Neural cell (in vitro differentiated cells): ENCODE measurements around the gene ZSCAN21. TPM values are rescaled to one million over a fixed set of nuclear protein-coding genes. Genes with fewer than 3 reads are reported as not detected.

Source experiments
- H2AFZ ChIP-seq: fragments of 200-600, 300-800 bp; sonication (generic), shearing (Covaris generic); 2 replicates; pipeline ENCODE4 v1.6.0; 2014; ENCODE audit warnings: low read depth, mild to moderate bottlenecking, antibody characterized with exemption, low read length, moderate library complexity
- H3F3A ChIP-seq: fragments of 200-600 bp; shearing (Covaris generic); 2 replicates; pipeline ENCODE4 v1.6.1; 2016; ENCODE audit warnings: mild to moderate bottlenecking, moderate library complexity, mixed read lengths, antibody characterized with exemption, low read length; ENCODE audit not compliant: insufficient read depth, poor library complexity, severe bottlenecking
- H3K27ac ChIP-seq: fragments of 200-600, 300-800 bp; sonication (generic), shearing (Covaris generic); 2 replicates; pipeline ENCODE4 v1.5.1; 2014; ENCODE audit warnings: mild to moderate bottlenecking, low read length, moderate library complexity
- H3K27me3 ChIP-seq: fragments of 300-800, 200-600 bp; sonication (generic), shearing (Covaris generic); 2 replicates; pipeline ENCODE4 v1.6.0; 2014; ENCODE audit warnings: mild to moderate bottlenecking, low read depth, low read length, moderate library complexity; ENCODE audit not compliant: insufficient read depth
- H3K36me3 ChIP-seq: fragments of 300-800, 200-600 bp; sonication (generic), shearing (Covaris generic); 2 replicates; pipeline ENCODE4 v1.5.1; 2014; ENCODE audit warnings: mild to moderate bottlenecking, antibody characterized with exemption, low read length, moderate library complexity; ENCODE audit not compliant: insufficient read depth
- H3K4me2 ChIP-seq: fragments of 300-800, 200-600 bp; sonication (generic), shearing (Covaris generic); 2 replicates; pipeline ENCODE4 v1.6.0; 2014; ENCODE audit warnings: mild to moderate bottlenecking, low read length
- H3K4me3 ChIP-seq: fragments of 300-800, 200-600 bp; sonication (generic), shearing (Covaris generic); 2 replicates; pipeline ENCODE4 v1.5.1; 2014; ENCODE audit warnings: mild to moderate bottlenecking, low read length, moderate library complexity
- H3K79me2 ChIP-seq: fragments of 200-600 bp; shearing (Covaris generic); replicated peaks from 2 replicates; pipeline ENCODE4 v1.6.0; 2014; ENCODE audit warnings: mild to moderate bottlenecking, low read length, moderate library complexity; ENCODE audit not compliant: insufficient read depth
- H3K9ac ChIP-seq: fragments of 300-800, 200-600 bp; sonication (generic), shearing (Covaris generic); 2 replicates; pipeline ENCODE4 v1.6.1; 2016; ENCODE audit warnings: mild to moderate bottlenecking, low read length, mixed read lengths
- H3K9me2 ChIP-seq: fragments of 200-600 bp; shearing (Covaris generic); 2 replicates; pipeline ENCODE4 v1.6.1; 2016; ENCODE audit warnings: mild to moderate bottlenecking, low read length, mixed read lengths; ENCODE audit not compliant: insufficient read depth
- H3K9me3 ChIP-seq: fragments of 200-600, 300-800 bp; sonication (generic), shearing (Covaris generic); 2 replicates; pipeline ENCODE4 v1.6.1; 2016; ENCODE audit warnings: mild to moderate bottlenecking, mixed run types, low read length, moderate library complexity, mixed read lengths
- H4K20me1 ChIP-seq: fragments of 200-600 bp; shearing (Covaris generic); 2 replicates; pipeline ENCODE4 v1.6.1; 2016; ENCODE audit warnings: mild to moderate bottlenecking, mixed run types; ENCODE audit not compliant: insufficient read depth
- CTCF ChIP-seq: fragments of 450-650 bp; IDR thresholded peaks from 2 replicates; pipeline ENCODE4 v1.5.1; 2014; ENCODE audit warnings: antibody characterized with exemption, mild to moderate bottlenecking, moderate library complexity; ENCODE audit not compliant: poor library complexity, severe bottlenecking
- EP300 ChIP-seq: fragments of 450-650 bp; conservative IDR thresholded peaks from 2 replicates; pipeline ENCODE4 v1.6.1; 2014; ENCODE audit warnings: antibody characterized with exemption, mild to moderate bottlenecking, moderate library complexity; ENCODE audit not compliant: poor library complexity, severe bottlenecking
- EZH2 ChIP-seq: fragments of 200-600, 300-800 bp; shearing (Covaris generic), sonication (generic); IDR thresholded peaks from 2 replicates; pipeline ENCODE4 v1.6.1; 2014; ENCODE audit warnings: antibody characterized with exemption, low read length, borderline replicate concordance, mild to moderate bottlenecking; ENCODE audit not compliant: insufficient read depth, poor library complexity, severe bottlenecking
- MXI1 ChIP-seq: fragments of 450-650 bp; conservative IDR thresholded peaks from 2 replicates; pipeline ENCODE4 v1.6.1; 2014; ENCODE audit warnings: antibody characterized with exemption, mild to moderate bottlenecking; ENCODE audit not compliant: poor library complexity, severe bottlenecking
- POLR2AphosphoS5 ChIP-seq: IDR thresholded peaks from 2 replicates; pipeline ENCODE4 v1.6.1; 2012
- RAD21 ChIP-seq: fragments of 450-650 bp; conservative IDR thresholded peaks from 2 replicates; pipeline ENCODE4 v1.6.1; 2014; ENCODE audit warnings: antibody characterized with exemption, mild to moderate bottlenecking, moderate library complexity
- REST ChIP-seq: IDR thresholded peaks from 2 replicates; pipeline ENCODE4 v1.6.1; 2012; ENCODE audit warnings: borderline replicate concordance
- SMC3 ChIP-seq: fragments of 450-650 bp; conservative IDR thresholded peaks from 2 replicates; pipeline ENCODE4 v1.6.1; 2014; ENCODE audit warnings: antibody characterized with exemption, mild to moderate bottlenecking, moderate library complexity; ENCODE audit not compliant: poor library complexity
- TAF1 ChIP-seq: IDR thresholded peaks from 2 replicates; pipeline ENCODE4 v1.6.1; 2012; ENCODE audit warnings: low read depth
- polyA plus RNA-seq: library from polyadenylated mRNA; depleted of rRNA; stranded (reverse); fragments of >200 nt; gene quantifications from 2 replicates; pipeline ENCODE4 v1.2.3, GENCODE V29; 2014

The ZSCAN21 gene
- polyA plus RNA-seq, 1 donor from 2014 or later = 27.6 TPM

- H3K9me2 ChIP-seq = no peaks in the 10 kb centered on the region
- H3K36me3 ChIP-seq = peaks cover 6% of the 10 kb centered on the region
- H3K27me3 ChIP-seq = no peaks in the 10 kb centered on the region
- H3K9me3 ChIP-seq = no peaks in the 10 kb centered on the region
- no peak overlapping the region for H2AFZ ChIP-seq
- no peaks in the 10 kb centered on the region for H3F3A ChIP-seq
- H3K79me2 ChIP-seq = peaks cover 8% of the 10 kb centered on the region
- no peaks in the 10 kb centered on the region for H4K20me1 ChIP-seq
- no peak overlapping the region for H3K4me2 ChIP-seq
- H3K9ac ChIP-seq = no peak overlapping the region
- TF ChIP-seq CTCF (no peak), EZH2 (no peak), POLR2AphosphoS5 (no peak), EP300 (no peak), TAF1 (no peak), RAD21 (no peak), MXI1 (no peak), REST (no peak), SMC3 (no peak)
- H3K27ac ChIP-seq = no peak overlapping the region
- H3K4me3 ChIP-seq = no peak overlapping the region
Measured at GRCh38 chr7:100093054-100093453, 43.5 kb downstream of the ZSCAN21 start.

- no peak overlapping the region for H3K4me2 ChIP-seq
- no peaks in the 10 kb centered on the region for H3F3A ChIP-seq
- H3K4me3 ChIP-seq = no peak overlapping the region
- no peaks in the 10 kb centered on the region for H4K20me1 ChIP-seq
- no peaks in the 10 kb centered on the region for H3K27me3 ChIP-seq
- peaks cover 11% of the 10 kb centered on the region for H3K79me2 ChIP-seq
- no peak overlapping the region for H2AFZ ChIP-seq
- H3K27ac ChIP-seq = no peak overlapping the region
- TF ChIP-seq SMC3 = no peak
- TF ChIP-seq POLR2AphosphoS5 = no peak
- no peak for TF ChIP-seq EZH2
- no peak for TF ChIP-seq MXI1
- no peak for TF ChIP-seq RAD21
- no peak for TF ChIP-seq EP300
- no peak for TF ChIP-seq REST
- no peak for TF ChIP-seq TAF1
- no peak for TF ChIP-seq CTCF
- peaks cover 8% of the 10 kb centered on the region for H3K36me3 ChIP-seq
- no peak overlapping the region for H3K9ac ChIP-seq
- H3K9me2 ChIP-seq = no peaks in the 10 kb centered on the region
- H3K9me3 ChIP-seq = no peaks in the 10 kb centered on the region
Measured at GRCh38 chr7:100093498-100093897, 43.9 kb downstream of the ZSCAN21 start.
